HL-60/S4 treated with phorbol 12-myristate 13-acetate at 8.2 ng/mL for 4 days and 3 days (cell line): ENCODE results near the gene RASSF7.

ENCODE experiments used
- in situ Hi-C: fragments of 300-500 bp; cut with MboI; formaldehyde crosslinking; loops from 2 replicates; pipeline ENCODE4 v1.15.0; 2022; ENCODE audit warnings: low sequenced_read_pairs

The RASSF7 gene

GRCh38 chr11:581752-582151 is 21.0 kb downstream of the RASSF7 start:
- in situ Hi-C loops, result no loop called here

GRCh38 chr11:584287-584686 is 23.5 kb downstream of the RASSF7 start:
- in situ Hi-C loops, result no loop called here

- in situ Hi-C loops, result no loop called here
Measured at GRCh38 chr11:586376-587316, 25.9 kb downstream of the RASSF7 start.

GRCh38 chr11:587546-587945 is 26.8 kb downstream of the RASSF7 start:
- in situ Hi-C loops, result no loop called here

- in situ Hi-C loops, result no loop called here
Measured at GRCh38 chr11:587978-588380, 27.2 kb downstream of the RASSF7 start.

- in situ Hi-C loops, result no loop called here
Measured at GRCh38 chr11:589798-590197, 29.0 kb downstream of the RASSF7 start.

GRCh38 chr11:590997-591396 is 30.2 kb downstream of the RASSF7 start:
- in situ Hi-C loops, result no loop called here

GRCh38 chr11:592501-592900 is 31.7 kb downstream of the RASSF7 start:
- in situ Hi-C loops, result no loop called here

- in situ Hi-C loops, result no loop called here
Measured at GRCh38 chr11:592918-593317, 32.1 kb downstream of the RASSF7 start.

GRCh38 chr11:593347-593746 is 32.6 kb downstream of the RASSF7 start:
- in situ Hi-C loops, result no loop called here

- in situ Hi-C loops, result no loop called here
Measured at GRCh38 chr11:595400-595799, 34.6 kb downstream of the RASSF7 start.

GRCh38 chr11:596374-596773 is 35.6 kb downstream of the RASSF7 start:
- in situ Hi-C loops, result no loop called here

- in situ Hi-C loops, result no loop called here
Measured at GRCh38 chr11:597166-597725, 36.5 kb downstream of the RASSF7 start.

GRCh38 chr11:598005-598680 is 37.4 kb downstream of the RASSF7 start:
- in situ Hi-C loops, result no loop called here

GRCh38 chr11:601573-602245 is 40.9 kb downstream of the RASSF7 start:
- in situ Hi-C loops, result no loop called here

GRCh38 chr11:603154-603553 is 42.4 kb downstream of the RASSF7 start:
- in situ Hi-C loops, result no loop called here

GRCh38 chr11:605286-606129 is 44.7 kb downstream of the RASSF7 start:
- in situ Hi-C loops, result no loop called here

- in situ Hi-C loops, result no loop called here
Measured at GRCh38 chr11:606245-606644, 45.5 kb downstream of the RASSF7 start.

GRCh38 chr11:607020-607780 is 46.4 kb downstream of the RASSF7 start:
- in situ Hi-C loops, result no loop called here
